B cell (primary cell): ENCODE measurements around the gene DNAJC25. TPM values are rescaled to one million over a fixed set of nuclear protein-coding genes. Genes with fewer than 3 reads are reported as not detected.

ENCODE experiments used
- ATAC-seq: fragments of 200-7000 bp; cut with Tn5 transposase; one replicate; pipeline ENCODE4 v1.10.0; 2021; ENCODE audit warnings: low read depth, mild to moderate bottlenecking, moderate number of reproducible peaks, moderate library complexity
- CTCF ChIA-PET: fragments of 350-600 bp; sonication (Branson Sonifier 250); formaldehyde crosslinking; loops from one replicate; lab custom pipeline; 2021; ENCODE audit warnings: antibody characterized with exemption, inconsistent platforms; lab: Charles Lee
- POLR2A ChIA-PET: fragments of 350-600 bp; sonication (Branson Sonifier 250); formaldehyde crosslinking; loops from one replicate; lab custom pipeline; 2021; ENCODE audit warnings: antibody characterized with exemption; lab: Charles Lee
- DNase-seq: peaks from one replicate; pipeline ENCODE4 v3.0.0; 2013
- H2AFZ ChIP-seq: 2 replicates; pipeline ENCODE4 v1.6.1; 2012; ENCODE audit warnings: mild to moderate bottlenecking, low read depth, low read length; ENCODE audit not compliant: insufficient read depth, poor library complexity, severe bottlenecking
- H3K27ac ChIP-seq, 2 donors: 1 replicate in 1 of 2; 2 replicates in 1 of 2; pipeline ENCODE4 v1.5.1; 2012 to 2013; ENCODE audit warnings: low read length in 2 of 2, mild to moderate bottlenecking in 2 of 2, moderate library complexity in 1 of 2
- H3K27me3 ChIP-seq, 4 experiments: fragments of 200-600 bp in 1 of 4; sonication (generic) in 1 of 4; replicated peaks in 1 of 4; 1 replicate in 2 of 4; 2 replicates in 2 of 4; pipeline versions ENCODE4 v1.6.1 to v1.7.0; 2013 to 2016; ENCODE audit warnings: low read length in 3 of 4, mild to moderate bottlenecking in 2 of 4, mixed read lengths in 1 of 4, moderate library complexity in 1 of 4; ENCODE audit not compliant: insufficient read depth in 4 of 4, control insufficient read depth in 3 of 4; ENCODE audit errors: control extremely low read depth in 1 of 4
- H3K36me3 ChIP-seq, 2 experiments: replicated peaks in 1 of 2; 1 replicate in 1 of 2; 2 replicates in 1 of 2; pipeline versions ENCODE4 v1.6.1 to v1.7.1; 2013; ENCODE audit warnings: low read length in 1 of 2; ENCODE audit not compliant: insufficient read depth in 2 of 2, control insufficient read depth in 1 of 2; ENCODE audit errors: control extremely low read depth in 1 of 2, extremely low read depth in 1 of 2
- H3K4me1 ChIP-seq, 2 donors: fragments of 200-600 bp in 1 of 2; sonication (generic) in 1 of 2; 1 replicate in 1 of 2; 2 replicates in 1 of 2; pipeline versions ENCODE4 v1.5.1 to v1.6.1; 2013 to 2017; ENCODE audit warnings: low read length in 2 of 2; ENCODE audit not compliant: control insufficient read depth in 2 of 2, insufficient read depth in 2 of 2
- H3K4me2 ChIP-seq: replicated peaks from 2 replicates; pipeline ENCODE3; 2012; ENCODE audit warnings: mild to moderate bottlenecking, low read depth, low read length; ENCODE audit not compliant: poor library complexity, severe bottlenecking
- H3K4me3 ChIP-seq, 5 experiments: fragments of 200-600 bp in 1 of 5; sonication (generic) in 1 of 5; 1 replicate in 3 of 5; 2 replicates in 2 of 5; pipeline versions ENCODE4 v1.5.1 to v1.7.0; 2011 to 2016; ENCODE audit warnings: low read length in 4 of 5, mild to moderate bottlenecking in 4 of 5, low read depth in 2 of 5, control low read depth in 1 of 5, moderate library complexity in 1 of 5; ENCODE audit not compliant: insufficient read depth in 1 of 5; ENCODE audit errors: control extremely low read depth in 1 of 5, extremely low read depth in 1 of 5
- H3K79me2 ChIP-seq: fragments of 200-600 bp; sonication (generic); one replicate; pipeline ENCODE4 v1.6.0; 2016; ENCODE audit warnings: low read length; ENCODE audit not compliant: control insufficient read depth, insufficient read depth
- H3K9ac ChIP-seq: fragments of 200-600 bp; sonication (generic); 2 replicates; pipeline ENCODE4 v1.6.1; 2017; ENCODE audit warnings: mild to moderate bottlenecking, low read length, moderate library complexity
- H3K9me3 ChIP-seq, 3 donors: one replicate each; pipeline versions ENCODE4 v1.6.1 to v1.7.1; 2013; ENCODE audit warnings: low read length in 2 of 3; ENCODE audit not compliant: control insufficient read depth in 2 of 3, insufficient read depth in 1 of 3; ENCODE audit errors: control extremely low read depth in 1 of 3
- H4K20me1 ChIP-seq: 2 replicates; pipeline ENCODE4 v1.6.0; 2012; ENCODE audit warnings: mild to moderate bottlenecking, low read length; ENCODE audit not compliant: insufficient read depth, control insufficient read depth, poor library complexity, severe bottlenecking
- H3K27ac Mint-ChIP-seq: one replicate; pipeline ENCODE4 v1.8.0; 2021; ENCODE audit warnings: mixed read lengths
- H3K27me3 Mint-ChIP-seq: one replicate; pipeline ENCODE4 v1.8.0; 2021; ENCODE audit warnings: mixed read lengths
- H3K4me1 Mint-ChIP-seq: one replicate; pipeline ENCODE4 v1.8.0; 2021; ENCODE audit warnings: mixed read lengths
- H3K4me3 Mint-ChIP-seq: one replicate; pipeline ENCODE4 v1.8.0; 2021; ENCODE audit warnings: mixed read lengths
- H3K9me3 Mint-ChIP-seq: one replicate; pipeline ENCODE4 v1.8.0; 2022; ENCODE audit warnings: mixed read lengths; ENCODE audit not compliant: insufficient read depth
- EZH2 ChIP-seq: IDR thresholded peaks from 2 replicates; pipeline ENCODE4 v1.6.1; 2012; ENCODE audit warnings: borderline replicate concordance, low read depth, mild to moderate bottlenecking, moderate library complexity, low read length; ENCODE audit not compliant: insufficient read depth, poor library complexity, severe bottlenecking
- WGBS: methylation state at CpG from one replicate; pipeline ENCODE4 v1.1.5; 2013; ENCODE audit warnings: missing lambda C conversion rate; ENCODE audit not compliant: insufficient coverage; 5-methylcytosine and 5-hydroxymethylcytosine counted together
- intact Hi-C: fragments of 100-400 bp; cut with micrococcal nuclease; formaldehyde crosslinking; loops from one replicate; pipeline ENCODE4 v1.10.0; 2022
- polyA plus RNA-seq: library from polyadenylated mRNA; depleted of rRNA; stranded (reverse); fragments of >200 nt; gene quantifications from 2 replicates; pipeline ENCODE4 v1.2.3, GENCODE V29; 2012
- total RNA-seq, 2 donors: library from RNA; stranded (reverse); fragments of 120-200 nt in 1 of 2; gene quantifications; 1 replicate in 1 of 2; 2 replicates in 1 of 2; pipeline versions ENCODE4 v1.2.3 to v1.2.4, GENCODE V29; 2013 to 2022
- TF ChIP-seq, protein P1 (sequence below): fragments of 200-600 bp; IDR thresholded peaks from one replicate; pipeline ENCODE4 v1.8.0; 2022; ENCODE audit warnings: antibody characterized with exemption, mild to moderate bottlenecking

DNAJC25 gene
- total and polyA plus RNA-seq, 2 donors (not counting 1 experiment from before 2014, with no cell fraction given) = 3.1 to 4.1 TPM

DNA sequence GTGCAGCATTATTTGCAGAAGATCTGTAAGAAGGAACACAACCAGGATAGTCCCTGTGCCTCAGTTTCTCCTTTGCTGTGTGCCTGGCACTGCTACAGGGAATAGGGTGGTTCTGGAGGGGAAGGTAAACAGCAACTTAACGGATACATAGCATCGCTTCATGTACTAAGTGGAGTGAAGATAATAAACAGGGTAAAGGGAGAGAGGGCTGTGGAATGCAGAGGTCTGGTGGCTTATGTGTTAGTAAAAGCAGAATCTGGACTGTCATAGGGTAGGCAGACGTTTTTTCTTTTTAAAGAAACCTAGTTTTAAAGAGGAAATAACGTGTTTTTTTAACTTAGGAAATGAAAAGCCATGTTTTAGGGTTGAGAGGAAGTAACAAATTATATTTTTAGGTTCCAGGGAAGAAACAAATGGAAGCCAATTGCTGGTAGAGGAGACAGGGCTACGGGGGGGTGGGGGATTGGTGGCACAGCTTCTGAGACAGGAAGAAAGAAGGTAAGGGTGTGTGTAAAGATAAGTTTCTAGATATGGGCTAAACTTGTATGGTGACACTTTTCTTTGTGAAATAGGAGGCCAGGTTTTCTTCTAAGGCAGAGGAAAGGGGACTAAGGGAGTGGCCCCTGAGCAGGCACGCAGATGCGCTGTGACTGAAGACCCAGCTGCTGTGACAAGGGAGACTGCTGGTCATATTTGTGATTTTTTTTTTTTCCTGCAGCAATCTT, 31.6 kb downstream of the DNAJC25 start:
- H3K9ac ChIP-seq = peak overlapping the region; percentile 83
- H3K36me3 ChIP-seq = peaks cover 0 to 2% of the 10 kb centered on the region in 2 experiments
- no peak for TF ChIP-seq EZH2
- TF ChIP-seq, protein P1, sequence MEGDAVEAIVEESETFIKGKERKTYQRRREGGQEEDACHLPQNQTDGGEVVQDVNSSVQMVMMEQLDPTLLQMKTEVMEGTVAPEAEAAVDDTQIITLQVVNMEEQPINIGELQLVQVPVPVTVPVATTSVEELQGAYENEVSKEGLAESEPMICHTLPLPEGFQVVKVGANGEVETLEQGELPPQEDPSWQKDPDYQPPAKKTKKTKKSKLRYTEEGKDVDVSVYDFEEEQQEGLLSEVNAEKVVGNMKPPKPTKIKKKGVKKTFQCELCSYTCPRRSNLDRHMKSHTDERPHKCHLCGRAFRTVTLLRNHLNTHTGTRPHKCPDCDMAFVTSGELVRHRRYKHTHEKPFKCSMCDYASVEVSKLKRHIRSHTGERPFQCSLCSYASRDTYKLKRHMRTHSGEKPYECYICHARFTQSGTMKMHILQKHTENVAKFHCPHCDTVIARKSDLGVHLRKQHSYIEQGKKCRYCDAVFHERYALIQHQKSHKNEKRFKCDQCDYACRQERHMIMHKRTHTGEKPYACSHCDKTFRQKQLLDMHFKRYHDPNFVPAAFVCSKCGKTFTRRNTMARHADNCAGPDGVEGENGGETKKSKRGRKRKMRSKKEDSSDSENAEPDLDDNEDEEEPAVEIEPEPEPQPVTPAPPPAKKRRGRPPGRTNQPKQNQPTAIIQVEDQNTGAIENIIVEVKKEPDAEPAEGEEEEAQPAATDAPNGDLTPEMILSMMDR = no peak
- peaks cover 29% of the 10 kb centered on the region for H3K4me1 Mint-ChIP-seq
- WGBS = 0% methylated on average over 5 of the region's 7 CpGs
- peaks cover 6% of the 10 kb centered on the region for H4K20me1 ChIP-seq
- CTCF ChIA-PET = no interaction called here
- intact Hi-C loops = loop anchor here (1.0 to 10.0 kb wide), 2 partner anchors 178 to 1052 kb away; partner anchors contain the start of genes ECPAS and INIP
- peak overlapping the region; percentile 97 for H2AFZ ChIP-seq
- H3K4me2 ChIP-seq = peak overlapping the region; percentile 96
- peak overlapping the region; percentile 39 to 92 (median 73) for H3K4me3 ChIP-seq
- peak overlapping the region; percentile 99 for H3K4me3 Mint-ChIP-seq
- DNase-seq (no peak), ATAC-seq (no peak)
- H3K27ac ChIP-seq = peak overlapping the region; percentile 37 to 51
- POLR2A ChIA-PET = interaction anchor here (1.0 kb wide), 1 partner anchor 31 kb away, joined by 6 read pairs; the partner anchor contains the start of gene DNAJC25
- H3K27ac Mint-ChIP-seq = peak overlapping the region; percentile 91
- H3K27me3 Mint-ChIP-seq = no peaks in the 10 kb centered on the region
- H3K9me3 ChIP-seq = no peaks in the 10 kb centered on the region
- H3K27me3 ChIP-seq = no peaks in the 10 kb centered on the region
- no peaks in the 10 kb centered on the region for H3K9me3 Mint-ChIP-seq
- peaks cover 41% of the 10 kb centered on the region for H3K79me2 ChIP-seq
- H3K4me1 ChIP-seq = peaks cover 11 to 20% of the 10 kb centered on the region in 2 donors

DNA sequence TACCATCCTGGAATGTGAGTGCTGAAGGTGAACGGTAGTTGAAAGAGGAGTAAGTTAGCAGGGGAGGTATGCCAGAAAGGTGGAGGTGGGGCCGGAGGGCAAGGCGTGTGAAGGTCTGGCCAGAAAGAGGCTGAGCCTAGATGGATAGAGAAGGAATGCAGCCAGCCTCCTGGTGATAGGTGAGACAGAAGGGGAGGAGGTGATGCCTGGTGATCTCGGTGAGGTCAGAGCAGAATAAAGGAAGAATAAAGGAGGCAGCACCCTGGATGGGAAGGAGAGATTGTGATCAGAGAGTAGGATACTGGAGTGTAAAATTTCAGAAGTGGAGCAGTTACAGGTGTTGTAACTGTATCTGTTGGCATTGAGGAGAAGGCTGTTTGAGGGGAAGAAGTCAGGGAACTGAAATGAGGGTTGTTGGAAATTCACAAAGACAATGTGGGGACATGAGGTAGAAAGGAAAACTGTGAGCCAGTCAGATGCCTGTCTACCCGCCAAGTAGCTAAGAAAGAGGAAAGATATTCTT, 32.2 kb downstream of the DNAJC25 start:
- whole genome bisulfite sequencing = 67% methylated on average over 4 of the region's 5 CpGs
- peak overlapping the region; percentile 83 for H3K9ac ChIP-seq
- no peak for DNase-seq
- H3K4me1 ChIP-seq = peaks cover 11 to 20% of the 10 kb centered on the region in 2 donors
- Mint-ChIP-seq H3K9me3 (no peaks in the 10 kb centered on the region), H3K4me1 (peaks cover 29% of the 10 kb centered on the region), H3K27me3 (no peaks in the 10 kb centered on the region), H3K4me3 (peak overlapping the region; percentile 99), H3K27ac (no peak overlapping the region)
- peak overlapping the region; percentile 97 for H2AFZ ChIP-seq
- ATAC-seq = no peak
- H3K79me2 ChIP-seq = peaks cover 41% of the 10 kb centered on the region
- ChIA-PET CTCF (no interaction called here), POLR2A (no interaction called here)
- peak overlapping the region in 1 of 2 donors; percentile 51 for H3K27ac ChIP-seq
- H3K4me3 ChIP-seq = peak overlapping the region in 1 of 5 experiments; percentile 39
- no peaks in the 10 kb centered on the region for H3K27me3 ChIP-seq
- peaks cover 6% of the 10 kb centered on the region for H4K20me1 ChIP-seq
- H3K9me3 ChIP-seq = no peaks in the 10 kb centered on the region
- intact Hi-C loops = loop anchor here (10.0 kb wide), 1 partner anchor 1051 kb away; the partner anchor contains the start of gene INIP
- H3K4me2 ChIP-seq = peak overlapping the region; percentile 96
- TF ChIP-seq EZH2 = no peak
- TF ChIP-seq, protein P1 = no peak
- H3K36me3 ChIP-seq = peaks cover 0 to 2% of the 10 kb centered on the region in 2 experiments
